Muscle of back (tissue), 13 donors: ENCODE results near the gene GPR50. TPM values are rescaled to one million over a fixed set of nuclear protein-coding genes. Genes with fewer than 3 reads are reported as not detected.
A peak's percentile ranks its signal among the peaks of the same experiment; 100 is the strongest.

Experiments used
- DNase-seq, 3 donors: peaks; one replicate each; pipeline versions ENCODE4 v3.0.0 to v3.0.0-alpha.2; 2013
- long read RNA-seq, 9 donors: transcript quantifications; one replicate each; lab custom pipeline, GENCODE V29; 2026
- polyA plus RNA-seq, 10 donors: library from polyadenylated mRNA; unstranded; fragments of 120-200 nt; gene quantifications; one replicate each; pipeline ENCODE4 v1.2.1, GENCODE V29; 2013; ENCODE audit not compliant: insufficient read length in 10 of 10

The GPR50 gene
- polyA plus RNA-seq, result not detected
- long read RNA-seq, donor 1, result 0 reads
- long read RNA-seq, donor 2, result 0 reads
- long read RNA-seq, donor 3, result 0 reads
- long read RNA-seq, donor 4, result 0 reads
- long read RNA-seq, donor 5, result 0 reads
- long read RNA-seq, donor 6, result 0 reads
- long read RNA-seq, donor 7, result 0 reads
- long read RNA-seq, donor 8, result 0 reads
- long read RNA-seq, donor 9, result 0 reads

GRCh38 chrX:151176231-151176750, at the start of gene GPR50:
Gene GPR50, plus strand, starts transcription at chrX:151176584. Its CDS starts 138 bp downstream, at chrX:151176722.
- DNase-seq, result no peak

GRCh38 chrX:151132531-151132930, 43.9 kb upstream of the GPR50 start:
- DNase-seq, result no peak

- peak; percentile 34 to 62 (median 59) for DNase-seq
Observed at GRCh38 chrX:151151665-151152267, 24.6 kb upstream of the GPR50 start.

GRCh38 chrX:151153086-151153485, 23.3 kb upstream of the GPR50 start:
- DNase-seq, result peak; percentile 9 to 23 (median 12)

GRCh38 chrX:151153667-151154066, 22.7 kb upstream of the GPR50 start:
- peak in 1 of 3 donors; percentile 6 for DNase-seq

- DNase-seq, result no peak
Observed at GRCh38 chrX:151155234-151155633, 21.1 kb upstream of the GPR50 start.

- no peak for DNase-seq
Observed at GRCh38 chrX:151161690-151162089, 14.7 kb upstream of the GPR50 start.

- DNase-seq, result no peak
Observed at GRCh38 chrX:151167791-151168345, 8.5 kb upstream of the GPR50 start.

GRCh38 chrX:151169783-151170182, 6.6 kb upstream of the GPR50 start:
- no peak for DNase-seq

- peak in 1 of 3 donors; percentile 7 for DNase-seq
Observed at GRCh38 chrX:151174581-151175282, 1.7 kb upstream of the GPR50 start.

GRCh38 chrX:151175283-151176062, 911 bp upstream of the GPR50 start:
- peak in 1 of 3 donors; percentile 5 for DNase-seq

GRCh38 chrX:151177141-151178027, 1.0 kb downstream of the GPR50 start:
- peak in 2 of 3 donors; percentile 8 to 42 for DNase-seq

GRCh38 chrX:151178746-151179145, 2.4 kb downstream of the GPR50 start:
- DNase-seq, result no peak

- no peak for DNase-seq
Observed at GRCh38 chrX:151180400-151180799, 4.0 kb downstream of the GPR50 start.

- no peak for DNase-seq
Observed at GRCh38 chrX:151181088-151181487, 4.7 kb downstream of the GPR50 start.

GRCh38 chrX:151183233-151183753, 6.9 kb downstream of the GPR50 start:
- no peak for DNase-seq

GRCh38 chrX:151183912-151184565, 7.7 kb downstream of the GPR50 start:
- DNase-seq, result no peak

GRCh38 chrX:151184705-151185104, 8.3 kb downstream of the GPR50 start:
- no peak for DNase-seq

GRCh38 chrX:151206871-151207270, 30.5 kb downstream of the GPR50 start:
- no peak for DNase-seq

- DNase-seq, result no peak
Observed at GRCh38 chrX:151225843-151226242, 49.5 kb downstream of the GPR50 start.
